Astrocyte of the spinal cord (primary cell): ENCODE data around the gene TESMIN.
A peak's percentile ranks its signal among the peaks of the same experiment; 100 is the strongest.

Experiments used
- DNase-seq: peaks from one replicate; pipeline ENCODE4 v3.0.0; 2011; ENCODE audit warnings: low read depth, low spot score
- H3K4me3 ChIP-seq: 2 replicates; pipeline ENCODE4 v1.5.1; 2011; ENCODE audit warnings: low read depth, mild to moderate bottlenecking, low read length, moderate library complexity
- CTCF ChIP-seq: IDR thresholded peaks from 2 replicates; pipeline ENCODE4 v1.5.1; 2012; ENCODE audit warnings: low read depth, mild to moderate bottlenecking, low read length, inconsistent platforms
- in situ Hi-C: cut with HindIII; loops from 2 replicates; pipeline ENCODE4 v1.10.0; 2017; ENCODE audit warnings: low sequenced_read_pairs

TESMIN gene

GRCh38 chr11:68773521-68774193 lies 22.3 kb upstream of the TESMIN start:
- no peak for TF ChIP-seq CTCF
- peak; percentile 21 for DNase-seq
- in situ Hi-C loops: no loop called here
- H3K4me3 ChIP-seq: no peak overlapping the region

GRCh38 chr11:68772936-68773335 lies 21.6 kb upstream of the TESMIN start:
- DNase-seq: no peak
- TF ChIP-seq CTCF: no peak
- in situ Hi-C loops: no loop called here
- H3K4me3 ChIP-seq: no peak overlapping the region

- no peak for DNase-seq
- in situ Hi-C loops: no loop called here
- no peak overlapping the region for H3K4me3 ChIP-seq
- TF ChIP-seq CTCF: no peak
These were observed 19.5 kb upstream of the TESMIN start for GRCh38 chr11:68770781-68771180.

GRCh38 chr11:68767672-68768071 lies 16.4 kb upstream of the TESMIN start:
- DNase-seq: no peak
- no peak overlapping the region for H3K4me3 ChIP-seq
- in situ Hi-C loops: no loop called here
- no peak for TF ChIP-seq CTCF

- in situ Hi-C loops: no loop called here
- no peak overlapping the region for H3K4me3 ChIP-seq
- DNase-seq: no peak
- no peak for TF ChIP-seq CTCF
These were observed 15.5 kb upstream of the TESMIN start for GRCh38 chr11:68766786-68767185.

GRCh38 chr11:68764746-68765145 lies 13.4 kb upstream of the TESMIN start:
- in situ Hi-C loops: no loop called here
- no peak for TF ChIP-seq CTCF
- DNase-seq: no peak
- no peak overlapping the region for H3K4me3 ChIP-seq
